NCI-H1436 treated with DMSO at 0.1 percent for 48 hours (cell line): ENCODE measurements around the gene PDLIM5.
A peak's percentile ranks its signal among the peaks of the same experiment; 100 is the strongest.
"Not testable (repeated sequence)": the region's sequence is repeated elsewhere in the genome, so short reads cannot be mapped to it uniquely, and the experiment has no call there.

Experiments used
- DNase-seq: peaks from one replicate; lab custom pipeline; 2025; lab: John Stamatoyannopoulos, UW

PDLIM5 gene

DNA sequence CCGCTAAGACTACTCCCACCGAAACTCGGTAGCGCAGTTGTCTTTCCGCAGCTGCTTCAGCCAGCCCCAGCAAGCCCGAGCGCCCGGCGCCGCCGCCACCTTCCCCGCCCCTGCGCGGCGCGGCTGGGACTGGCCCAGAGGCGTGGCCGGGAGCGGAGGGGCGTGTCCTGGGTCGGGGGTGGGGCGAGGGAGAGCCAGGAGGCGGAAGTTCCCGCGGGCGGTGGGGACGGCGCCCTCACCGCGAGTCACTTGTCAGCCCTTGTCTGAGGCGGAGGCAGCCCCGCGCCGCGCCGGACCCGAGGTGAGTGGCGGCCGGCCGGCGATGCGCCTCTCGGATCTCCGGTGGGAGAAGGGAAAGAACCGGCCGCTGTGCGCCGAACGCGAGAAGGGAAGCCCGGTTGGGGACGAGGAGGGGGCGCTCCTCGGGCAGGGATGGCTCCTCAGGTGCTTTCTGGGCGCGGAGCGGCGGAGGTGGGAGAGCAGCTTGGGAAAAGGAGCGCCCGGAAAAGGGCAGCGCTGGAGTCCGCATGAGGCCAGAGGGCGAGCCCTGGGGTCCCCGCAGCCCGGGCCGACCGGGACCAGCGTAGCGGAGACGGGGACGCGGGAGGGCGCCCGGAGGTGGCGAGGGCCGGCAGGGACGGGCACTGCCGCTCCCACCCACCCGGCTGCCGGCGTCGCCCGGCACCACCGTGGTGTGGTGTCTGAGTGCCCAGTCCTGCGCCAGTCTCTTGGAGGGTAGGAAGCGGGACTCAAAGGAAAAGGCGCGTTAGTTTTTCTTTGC, at the start of gene PDLIM5:
TSS of gene PDLIM5 (plus strand) at position 248 of the 781 bp plus-strand sequence. CDS start 3,347 bp downstream, outside the sequence.
- peak; percentile 10 for DNase-seq

DNA sequence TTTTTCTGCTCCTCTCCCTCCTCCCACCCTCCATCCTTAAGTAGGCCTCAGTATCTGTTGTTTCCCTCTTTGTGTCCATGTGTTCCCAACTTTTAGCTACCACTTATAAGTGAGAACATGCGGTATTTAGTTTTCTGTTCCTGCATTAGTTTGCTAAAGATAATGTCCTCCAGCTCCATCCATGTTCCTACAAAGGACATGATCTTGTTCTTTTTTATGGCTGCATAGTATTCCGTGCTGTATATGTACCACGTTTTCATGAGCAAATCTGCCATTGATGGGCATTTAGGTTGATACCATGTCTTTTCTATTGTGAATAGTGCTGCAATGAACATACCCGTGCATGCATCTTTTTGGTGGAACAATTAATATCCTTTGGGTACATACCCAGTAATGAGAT, 49.3 kb upstream of the PDLIM5 start:
- not testable (repeated sequence) for DNase-seq

DNA sequence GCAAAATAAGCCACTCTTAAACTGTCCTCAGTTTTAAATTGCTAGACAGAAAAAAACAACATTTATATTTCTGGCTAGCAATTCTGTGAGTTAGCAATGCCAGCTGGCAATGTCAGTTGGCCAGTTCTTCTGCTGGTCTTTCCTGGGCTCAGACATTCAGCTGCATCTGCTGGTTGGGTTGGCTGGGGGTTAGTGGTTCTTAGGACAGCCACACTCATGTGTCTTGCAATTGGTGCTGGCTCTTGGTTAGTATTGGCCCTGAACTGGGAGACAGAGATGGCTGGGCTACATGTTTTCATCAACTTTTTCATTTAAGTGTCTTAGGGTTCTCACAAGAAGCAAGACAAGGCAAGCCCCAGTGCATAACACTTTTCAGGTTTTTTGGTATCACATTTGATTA, 48.0 kb upstream of the PDLIM5 start:
- no peak for DNase-seq

- DNase-seq: no peak
Observed at GRCh38 chr4:94406668-94407437, 44.9 kb upstream of the PDLIM5 start.

- DNase-seq: no peak
Observed at GRCh38 chr4:94407846-94408245, 43.9 kb upstream of the PDLIM5 start.

DNA sequence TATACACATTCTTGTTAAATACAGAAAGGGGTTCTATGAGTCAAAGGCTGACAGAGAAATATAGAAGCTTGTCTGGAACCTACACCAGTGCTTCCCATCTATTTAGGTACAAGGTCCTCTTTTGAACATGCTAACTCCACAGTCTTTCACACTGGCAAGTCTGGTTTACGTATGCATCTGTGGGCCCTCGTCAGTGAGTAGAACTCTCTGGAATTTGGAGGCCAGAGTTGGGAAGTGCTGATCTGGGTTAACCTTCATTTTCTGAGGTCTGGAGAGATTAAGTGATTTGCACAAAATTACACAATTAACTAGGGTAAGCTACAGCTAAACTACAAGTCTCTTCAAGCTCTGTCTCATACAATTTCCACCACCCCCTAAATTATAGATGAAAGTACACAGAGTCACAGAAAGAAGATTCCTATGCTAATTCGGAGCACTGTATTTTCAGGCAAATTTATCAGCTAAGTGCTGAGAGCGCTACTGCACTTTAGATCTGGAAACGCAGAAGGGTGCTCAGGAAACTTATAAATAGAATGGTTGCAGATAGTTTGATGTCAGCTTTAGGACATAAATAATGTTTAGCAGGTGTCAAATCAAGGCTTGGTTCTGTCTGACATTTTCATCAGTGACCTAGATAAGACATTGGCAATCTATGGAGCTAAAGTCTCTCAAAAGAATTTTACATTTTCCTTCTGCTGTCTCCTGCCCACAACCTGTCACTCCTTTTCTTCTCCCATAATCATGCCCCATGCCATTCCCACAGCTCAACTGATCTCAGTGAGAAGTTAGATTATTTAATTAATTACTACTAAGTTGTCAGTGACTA, 43.0 kb upstream of the PDLIM5 start:
- DNase-seq: no peak

DNA sequence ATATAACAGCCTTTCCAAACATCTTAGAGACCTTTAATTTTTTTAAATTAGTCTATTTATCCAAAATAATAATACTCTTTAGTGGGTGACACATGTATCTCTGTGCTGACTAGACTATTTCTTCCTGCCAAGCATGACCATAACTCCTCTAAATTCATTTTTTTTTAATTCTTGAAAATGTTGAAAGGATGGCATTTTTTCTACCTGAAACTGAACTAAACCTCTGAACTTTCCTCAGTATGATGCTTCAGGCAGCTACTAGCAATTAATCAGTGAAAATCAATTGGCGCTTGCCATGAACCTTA, 42.4 kb upstream of the PDLIM5 start:
- no peak for DNase-seq

DNA sequence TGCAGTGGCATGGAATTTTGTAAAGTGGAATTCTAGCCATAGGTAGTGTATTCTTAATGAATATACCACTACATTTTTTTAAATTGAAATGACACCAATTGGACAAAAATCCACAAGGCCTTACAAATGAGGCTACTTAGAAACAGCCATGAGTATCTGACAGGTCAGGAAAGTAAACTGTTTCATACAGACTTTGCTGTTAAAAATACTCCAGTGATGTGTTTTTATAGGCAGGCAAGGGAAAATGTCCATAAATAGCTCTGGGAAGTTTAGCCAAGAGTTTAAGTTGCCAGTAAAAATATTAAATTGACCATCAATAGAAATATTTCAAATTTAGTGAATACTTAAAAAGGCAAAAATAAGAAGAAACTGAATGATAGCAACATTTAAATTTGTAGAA, 41.8 kb upstream of the PDLIM5 start:
- no peak for DNase-seq

GRCh38 chr4:94410678-94411206, 41.0 kb upstream of the PDLIM5 start:
- no peak for DNase-seq

DNA sequence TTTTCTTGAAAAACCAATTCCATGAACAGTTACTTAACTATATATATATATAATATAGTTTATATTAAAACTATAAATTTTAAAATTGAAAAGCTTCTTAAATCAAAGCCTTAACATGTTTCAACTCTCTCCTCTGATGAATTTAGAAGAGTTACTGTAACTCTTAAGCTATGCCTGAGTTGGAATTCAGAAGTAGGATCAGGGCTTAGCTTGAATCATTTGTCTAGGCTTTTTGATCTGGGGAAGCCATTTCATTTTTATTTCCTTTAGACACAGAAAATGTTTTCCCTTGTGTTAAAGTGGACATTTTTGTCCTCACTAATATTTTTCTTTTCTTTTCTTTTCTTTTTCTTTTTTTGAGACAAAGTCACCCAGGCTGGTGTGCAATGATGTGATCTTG, 40.4 kb upstream of the PDLIM5 start:
- DNase-seq: no peak

- DNase-seq: no peak
Observed at GRCh38 chr4:94412019-94412657, 39.6 kb upstream of the PDLIM5 start.

DNA sequence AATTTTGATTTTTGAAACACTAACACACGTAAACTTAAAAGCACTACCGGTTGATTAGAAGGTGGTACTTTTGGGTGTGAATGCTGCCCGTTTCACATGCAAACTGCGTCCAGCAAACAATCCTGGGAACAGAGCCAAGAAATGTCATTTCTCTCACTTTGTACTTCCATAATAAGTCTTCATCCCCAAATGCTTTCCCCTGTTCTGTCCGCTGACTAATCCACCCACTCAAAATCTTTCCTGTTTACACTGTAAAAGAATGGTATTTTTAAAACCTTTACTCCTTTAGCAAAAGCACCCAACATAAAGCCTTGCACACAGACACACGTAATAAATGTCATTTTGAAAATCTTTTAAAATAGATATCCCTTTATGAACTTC, 39.1 kb upstream of the PDLIM5 start:
- no peak for DNase-seq

DNA sequence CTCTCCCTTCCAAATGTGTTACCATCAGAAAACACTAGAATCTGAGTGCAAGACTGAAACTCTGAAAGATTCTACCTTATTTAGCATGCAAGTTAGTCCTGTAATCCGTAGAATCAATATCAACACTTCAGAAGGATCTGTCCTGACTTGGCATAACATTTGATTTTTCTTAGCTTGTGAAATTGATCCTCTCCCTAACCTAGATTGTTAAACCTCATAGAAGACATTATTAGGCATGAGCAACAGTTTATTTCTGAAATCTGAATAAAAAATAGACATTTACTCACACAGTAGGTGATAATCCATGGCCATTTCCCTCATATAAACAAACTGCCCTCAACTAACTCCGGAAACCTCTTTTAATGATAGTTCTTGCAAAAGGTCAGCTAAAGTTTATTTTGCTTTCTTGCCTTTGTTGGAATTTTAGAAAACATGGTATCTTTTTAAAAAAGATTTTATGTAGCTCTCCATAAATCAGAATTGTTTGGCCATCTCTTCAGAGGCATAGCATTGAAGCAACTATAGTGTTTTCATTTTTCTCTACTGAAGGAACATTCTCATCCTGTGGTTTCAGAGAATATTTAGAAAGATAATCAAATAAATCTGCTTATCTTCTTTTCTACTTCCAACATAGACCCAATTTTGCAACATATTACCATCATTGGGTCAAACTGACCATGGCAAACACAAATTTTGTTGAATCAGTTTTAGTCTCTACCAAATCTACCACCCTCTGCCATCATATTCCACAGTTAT, 38.5 kb upstream of the PDLIM5 start:
- DNase-seq: no peak

DNA sequence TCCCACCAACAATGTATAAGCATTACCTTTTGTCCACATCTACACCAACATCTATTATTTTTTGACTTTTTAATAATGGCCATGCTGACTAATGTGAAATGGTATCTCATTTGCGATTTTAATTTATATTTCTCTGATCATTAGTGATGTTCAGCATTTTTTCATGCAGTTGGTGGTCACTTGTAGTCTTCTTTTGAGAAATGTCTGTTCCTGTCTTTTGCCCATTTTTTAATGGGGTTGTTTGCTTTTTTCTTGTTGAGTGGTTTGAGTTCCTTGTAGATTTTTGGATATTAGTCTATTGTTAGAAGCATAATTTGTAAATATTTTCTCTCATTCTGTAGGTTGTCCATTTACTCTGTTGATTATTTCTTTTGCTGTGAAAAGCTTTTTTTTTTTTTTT, 36.8 kb upstream of the PDLIM5 start:
- no peak for DNase-seq

GRCh38 chr4:94415448-94415847, 36.3 kb upstream of the PDLIM5 start:
- DNase-seq: no peak

DNA sequence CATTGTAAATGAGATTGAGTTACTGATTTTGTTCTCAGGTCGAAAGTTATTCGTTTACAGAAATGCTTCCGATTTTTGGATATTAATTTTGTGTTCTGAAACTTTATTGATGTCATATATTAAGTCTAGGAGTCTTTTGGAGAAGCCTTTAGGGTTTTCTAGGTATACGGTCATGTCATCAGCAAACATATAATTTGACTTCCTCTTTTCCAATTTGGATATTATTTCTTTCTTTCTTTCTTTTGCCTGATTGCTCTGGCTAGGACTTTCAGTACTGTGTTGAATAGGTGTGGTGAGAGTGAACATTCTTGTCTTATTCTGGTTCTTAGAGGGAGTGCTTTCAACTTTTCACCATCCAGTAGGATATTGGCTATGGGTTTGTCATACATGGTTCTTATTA, 35.4 kb upstream of the PDLIM5 start:
- DNase-seq: no peak

DNA sequence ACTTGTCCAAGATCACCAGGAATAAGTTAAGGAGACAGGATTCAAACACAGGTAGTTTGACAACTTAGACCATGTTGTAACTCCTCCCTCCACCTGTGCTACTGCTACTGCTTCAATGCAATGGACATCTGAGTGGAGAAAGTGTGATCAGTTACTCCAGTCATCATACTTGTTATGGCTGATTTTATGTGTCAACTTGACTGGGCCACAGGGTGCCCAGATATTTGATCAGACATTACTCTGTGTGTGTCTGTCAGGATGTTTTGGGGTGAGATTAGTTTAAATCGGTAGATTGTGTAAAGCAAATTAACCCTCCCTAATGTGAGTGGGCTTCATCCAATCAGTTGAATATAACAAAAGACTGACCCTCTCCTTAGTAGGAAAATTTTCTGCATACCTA, 34.8 kb upstream of the PDLIM5 start:
- DNase-seq: no peak

- no peak for DNase-seq
Observed at GRCh38 chr4:94419549-94419948, 32.2 kb upstream of the PDLIM5 start.

DNA sequence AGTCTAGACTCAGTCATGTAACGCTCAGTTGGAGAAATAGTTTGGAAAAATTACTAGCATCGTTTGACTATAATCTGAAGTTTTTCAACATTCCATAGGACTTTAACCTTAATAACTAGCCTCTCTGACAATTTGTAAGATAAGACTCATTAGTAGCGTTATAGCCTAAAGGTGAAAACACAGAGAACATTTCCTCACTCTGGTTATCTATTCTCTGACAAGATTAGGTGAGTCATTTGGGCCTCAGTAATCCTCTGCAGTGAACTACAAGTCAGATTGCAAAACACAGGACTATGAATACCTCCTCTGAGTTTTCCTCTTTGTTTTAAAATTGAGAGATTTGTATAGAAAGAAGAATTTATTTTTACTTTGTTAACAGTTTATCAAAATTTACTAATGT, 31.8 kb upstream of the PDLIM5 start:
- DNase-seq: no peak

DNA sequence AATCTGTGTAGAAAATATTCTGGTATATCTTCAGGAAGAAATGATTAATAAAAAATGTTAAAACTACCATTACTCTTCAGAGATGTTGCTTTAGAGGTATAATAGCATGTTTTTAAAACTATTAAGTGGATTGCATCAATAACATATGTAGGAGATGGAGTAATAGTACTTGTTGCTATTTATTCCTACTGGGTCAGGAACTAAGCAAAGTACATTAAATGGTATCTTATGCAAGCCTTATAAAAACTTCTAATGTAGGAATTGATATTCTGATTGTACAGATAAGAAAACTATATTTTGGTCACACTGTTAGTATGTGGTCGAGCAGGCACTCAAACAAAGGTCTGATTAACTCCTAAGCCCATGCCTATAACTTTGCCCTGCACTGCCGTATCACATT, 31.4 kb upstream of the PDLIM5 start:
- DNase-seq: no peak

DNA sequence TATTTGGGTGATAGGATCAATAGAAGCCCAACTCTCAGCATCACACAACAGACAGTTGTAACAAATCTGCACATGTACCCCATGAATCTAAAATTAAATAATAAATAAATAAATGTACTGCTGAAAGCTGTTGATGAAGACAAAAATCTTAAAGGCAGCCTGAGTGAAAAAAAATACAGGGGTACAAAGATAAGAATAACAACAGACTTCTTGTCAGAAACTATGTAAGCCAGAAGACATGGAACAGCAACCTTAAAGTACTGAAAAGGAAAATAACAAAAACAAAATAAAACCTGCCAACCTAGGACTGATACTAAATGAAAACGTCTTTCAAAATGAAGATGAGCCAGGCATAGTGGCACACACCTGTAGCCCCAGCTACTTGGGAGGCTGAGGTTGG, 25.0 kb upstream of the PDLIM5 start:
- no peak for DNase-seq
